ELR (cell line): ENCODE measurements around the gene SPOP.
"Not testable (repeated sequence)": the region's sequence is repeated elsewhere in the genome, so short reads cannot be mapped to it uniquely, and the experiment has no call there.

Experiments
- DNase-seq: peaks from one replicate; pipeline ENCODE4 v3.0.0-alpha.2; 2015; ENCODE audit warnings: low read depth

The SPOP gene

GRCh38 chr17:49647256-49647585 lies 30.7 kb downstream of the SPOP start:
- peak; percentile 26 for DNase-seq

- DNase-seq = peak; percentile 89
These were observed 31.3 kb downstream of the SPOP start for GRCh38 chr17:49646391-49647255.

GRCh38 chr17:49646056-49646390 lies 31.9 kb downstream of the SPOP start:
- DNase-seq = not testable (repeated sequence)

- no peak for DNase-seq
These were observed 32.2 kb downstream of the SPOP start for GRCh38 chr17:49645654-49646053.

- DNase-seq = no peak
These were observed 37.3 kb downstream of the SPOP start for GRCh38 chr17:49640556-49640955.

GRCh38 chr17:49638818-49639217 lies 39.1 kb downstream of the SPOP start:
- no peak for DNase-seq

- DNase-seq = no peak
These were observed 40.2 kb downstream of the SPOP start for GRCh38 chr17:49637739-49638138.

- peak; percentile 65 for DNase-seq
These were observed 40.8 kb downstream of the SPOP start for GRCh38 chr17:49637050-49637449.

- no peak for DNase-seq
These were observed 42.8 kb downstream of the SPOP start for GRCh38 chr17:49635121-49635520.

- no peak for DNase-seq
These were observed 43.4 kb downstream of the SPOP start for GRCh38 chr17:49634485-49634860.

- DNase-seq = no peak
These were observed 44.0 kb downstream of the SPOP start for GRCh38 chr17:49633762-49634484.

- no peak for DNase-seq
These were observed 44.6 kb downstream of the SPOP start for GRCh38 chr17:49633250-49633649.

- no peak for DNase-seq
These were observed 45.7 kb downstream of the SPOP start for GRCh38 chr17:49632201-49632600.

- peak; percentile 35 for DNase-seq
These were observed 46.4 kb downstream of the SPOP start for GRCh38 chr17:49631496-49631895.

- no peak for DNase-seq
These were observed 47.6 kb downstream of the SPOP start for GRCh38 chr17:49630113-49630900.

- DNase-seq = no peak
These were observed 48.5 kb downstream of the SPOP start for GRCh38 chr17:49629447-49629846.

GRCh38 chr17:49624896-49625295 lies 53.0 kb downstream of the SPOP start:
- DNase-seq = no peak

GRCh38 chr17:49621946-49622529 lies 55.9 kb downstream of the SPOP start:
- DNase-seq = no peak

- no peak for DNase-seq
These were observed 56.5 kb downstream of the SPOP start for GRCh38 chr17:49621420-49621819.

GRCh38 chr17:49618028-49618611 lies 59.8 kb downstream of the SPOP start:
- peak; percentile 51 for DNase-seq

- no peak for DNase-seq
These were observed 61.2 kb downstream of the SPOP start for GRCh38 chr17:49616601-49617131.

GRCh38 chr17:49616086-49616485 lies 61.8 kb downstream of the SPOP start:
- peak; percentile 29 for DNase-seq
